ENCODE data around the gene INPP5A.

INPP5A gene

GRCh38 chr10:132779549-132780294, 242.1 kb downstream of the INPP5A start:
- H4K8ac ChIP-seq (ENCODE audit: low read depth, low read length) = no peak overlapping the region
- no peak for DNase-seq
- H3K27me3 ChIP-seq (ENCODE audit: insufficient read depth, low read length, poor library complexity) = peaks cover 23% of the 10 kb centered on the region
- H3K79me2 ChIP-seq (ENCODE audit: control insufficient read depth, insufficient read depth, low read length) = no peaks in the 10 kb centered on the region
- H3K56ac ChIP-seq (ENCODE audit: low read length) = no peak overlapping the region
- no peak overlapping the region for H3K4me3 ChIP-seq (ENCODE audit: low read length)
- H3K4me1 ChIP-seq (ENCODE audit: control insufficient read depth, low read depth, low read length) = no peaks in the 10 kb centered on the region
- no CpG with 5 or more reads among the region's 41 CpGs for WGBS (ENCODE audit: extremely low coverage, insufficient coverage, low lambda C conversion rate)
- no peak overlapping the region for H3K18ac ChIP-seq (ENCODE audit: low read length)
- H2BK5ac ChIP-seq (ENCODE audit: low read length) = no peak overlapping the region
- H3K4me2 ChIP-seq (ENCODE audit: low read length) = no peak overlapping the region
- no peak overlapping the region for H3K27ac ChIP-seq (ENCODE audit: low read depth, low read length)
- no peaks in the 10 kb centered on the region for H3K79me1 ChIP-seq (ENCODE audit: low read length)
- no peak overlapping the region for H4K5ac ChIP-seq (ENCODE audit: low read length)
- no peak overlapping the region for H2AK5ac ChIP-seq (ENCODE audit: low read length)
- no peak overlapping the region for H3K9ac ChIP-seq (ENCODE audit: low read length)
- H2BK15ac ChIP-seq (replicated peaks; ENCODE audit: low read depth) = no peak overlapping the region
- H3K23ac ChIP-seq (ENCODE audit: low read length) = no peak overlapping the region
- no peaks in the 10 kb centered on the region for H3K36me3 ChIP-seq (ENCODE audit: control insufficient read depth, insufficient read depth, low read length)
- no peak overlapping the region for H2BK120ac ChIP-seq (ENCODE audit: low read depth, low read length)
- no peak overlapping the region for H3K4ac ChIP-seq (ENCODE audit: low read depth, low read length)

GRCh38 chr10:132780356-132780755, 242.8 kb downstream of the INPP5A start:
- no peaks in the 10 kb centered on the region for H3K4me1 ChIP-seq (ENCODE audit: control insufficient read depth, low read depth, low read length)

GRCh38 chr10:132781556-132781955, 244.0 kb downstream of the INPP5A start:
- H3K79me1 ChIP-seq (ENCODE audit: low read length) = no peaks in the 10 kb centered on the region
- no peak overlapping the region for H4K5ac ChIP-seq (ENCODE audit: low read length)
- H3K27ac ChIP-seq (ENCODE audit: low read depth, low read length) = no peak overlapping the region
- no peak overlapping the region for H3K9ac ChIP-seq (ENCODE audit: low read length)
- H3K79me2 ChIP-seq (ENCODE audit: control insufficient read depth, insufficient read depth, low read length) = no peaks in the 10 kb centered on the region
- H3K18ac ChIP-seq (ENCODE audit: low read length) = no peak overlapping the region
- H2AK5ac ChIP-seq (ENCODE audit: low read length) = no peak overlapping the region
- no peaks in the 10 kb centered on the region for H3K4me1 ChIP-seq (ENCODE audit: control insufficient read depth, low read depth, low read length)
- DNase-seq = no peak
- H3K4me2 ChIP-seq (ENCODE audit: low read length) = no peak overlapping the region
- no CpG with 5 or more reads among the region's 20 CpGs for WGBS (ENCODE audit: extremely low coverage, insufficient coverage, low lambda C conversion rate)
- H2BK15ac ChIP-seq (replicated peaks; ENCODE audit: low read depth) = no peak overlapping the region
- no peaks in the 10 kb centered on the region for H3K36me3 ChIP-seq (ENCODE audit: control insufficient read depth, insufficient read depth, low read length)
- H3K4me3 ChIP-seq (ENCODE audit: low read length) = no peak overlapping the region
- H2BK120ac ChIP-seq (ENCODE audit: low read depth, low read length) = no peak overlapping the region
- peaks cover 34% of the 10 kb centered on the region for H3K27me3 ChIP-seq (ENCODE audit: insufficient read depth, low read length, poor library complexity)
- no peak overlapping the region for H3K23ac ChIP-seq (ENCODE audit: low read length)
- H4K8ac ChIP-seq (ENCODE audit: low read depth, low read length) = no peak overlapping the region
- H3K56ac ChIP-seq (ENCODE audit: low read length) = no peak overlapping the region
- no peak overlapping the region for H3K4ac ChIP-seq (ENCODE audit: low read depth, low read length)
- H2BK5ac ChIP-seq (ENCODE audit: low read length) = no peak overlapping the region

More at GRCh38 chr10:132780356-132780755, 242.8 kb downstream of the INPP5A start:
- Histone ChIP-seq H3K27ac (ENCODE audit: low read depth, low read length) (no peak overlapping the region), H3K23ac (ENCODE audit: low read length) (no peak overlapping the region), H3K4ac (ENCODE audit: low read depth, low read length) (no peak overlapping the region), H3K9ac (ENCODE audit: low read length) (no peak overlapping the region), H3K36me3 (ENCODE audit: control insufficient read depth, insufficient read depth, low read length) (no peaks in the 10 kb centered on the region), H3K79me2 (ENCODE audit: control insufficient read depth, insufficient read depth, low read length) (no peaks in the 10 kb centered on the region), H4K8ac (ENCODE audit: low read depth, low read length) (no peak overlapping the region), H2AK5ac (ENCODE audit: low read length) (no peak overlapping the region), H3K56ac (ENCODE audit: low read length) (no peak overlapping the region), H2BK15ac (replicated peaks; ENCODE audit: low read depth) (no peak overlapping the region), H3K18ac (ENCODE audit: low read length) (no peak overlapping the region), H3K27me3 (ENCODE audit: insufficient read depth, low read length, poor library complexity) (peaks cover 27% of the 10 kb centered on the region), H4K5ac (ENCODE audit: low read length) (no peak overlapping the region), H3K79me1 (ENCODE audit: low read length) (no peaks in the 10 kb centered on the region), H2BK120ac (ENCODE audit: low read depth, low read length) (no peak overlapping the region), H3K4me3 (ENCODE audit: low read length) (no peak overlapping the region), H2BK5ac (ENCODE audit: low read length) (no peak overlapping the region), H3K4me2 (ENCODE audit: low read length) (no peak overlapping the region)
- no CpG with 5 or more reads among the region's 12 CpGs for WGBS (ENCODE audit: extremely low coverage, insufficient coverage, low lambda C conversion rate)
- DNase-seq = no peak

- H3K18ac ChIP-seq (ENCODE audit: low read length) = no peak overlapping the region
- H3K56ac ChIP-seq (ENCODE audit: low read length) = no peak overlapping the region
- H2BK5ac ChIP-seq (ENCODE audit: low read length) = no peak overlapping the region
- H2AK5ac ChIP-seq (ENCODE audit: low read length) = no peak overlapping the region
- H2BK15ac ChIP-seq (replicated peaks; ENCODE audit: low read depth) = no peak overlapping the region
- no peak overlapping the region for H4K5ac ChIP-seq (ENCODE audit: low read length)
- H3K27ac ChIP-seq (ENCODE audit: low read depth, low read length) = no peak overlapping the region
- H3K4me3 ChIP-seq (ENCODE audit: low read length) = no peak overlapping the region
- H3K4me1 ChIP-seq (ENCODE audit: control insufficient read depth, low read depth, low read length) = no peaks in the 10 kb centered on the region
- H3K9ac ChIP-seq (ENCODE audit: low read length) = no peak overlapping the region
- no peaks in the 10 kb centered on the region for H3K79me2 ChIP-seq (ENCODE audit: control insufficient read depth, insufficient read depth, low read length)
- H3K27me3 ChIP-seq (ENCODE audit: insufficient read depth, low read length, poor library complexity) = peaks cover 49% of the 10 kb centered on the region
- H3K23ac ChIP-seq (ENCODE audit: low read length) = no peak overlapping the region
- no peak overlapping the region for H2BK120ac ChIP-seq (ENCODE audit: low read depth, low read length)
- H4K8ac ChIP-seq (ENCODE audit: low read depth, low read length) = no peak overlapping the region
- no peak overlapping the region for H3K4ac ChIP-seq (ENCODE audit: low read depth, low read length)
- no peak for DNase-seq
- WGBS (ENCODE audit: extremely low coverage, insufficient coverage, low lambda C conversion rate) = no CpG with 5 or more reads among the region's 30 CpGs
- H3K36me3 ChIP-seq (ENCODE audit: control insufficient read depth, insufficient read depth, low read length) = no peaks in the 10 kb centered on the region
- H3K4me2 ChIP-seq (ENCODE audit: low read length) = no peak overlapping the region
- no peaks in the 10 kb centered on the region for H3K79me1 ChIP-seq (ENCODE audit: low read length)
Measured at GRCh38 chr10:132783165-132783939, 245.8 kb downstream of the INPP5A start.

GRCh38 chr10:132783940-132784865, 246.6 kb downstream of the INPP5A start:
- Histone ChIP-seq H3K27ac (ENCODE audit: low read depth, low read length) (no peak overlapping the region), H3K18ac (ENCODE audit: low read length) (no peak overlapping the region), H3K79me1 (ENCODE audit: low read length) (no peaks in the 10 kb centered on the region), H2BK5ac (ENCODE audit: low read length) (no peak overlapping the region), H4K5ac (ENCODE audit: low read length) (no peak overlapping the region), H3K4ac (ENCODE audit: low read depth, low read length) (no peak overlapping the region), H3K4me1 (ENCODE audit: control insufficient read depth, low read depth, low read length) (no peaks in the 10 kb centered on the region), H3K27me3 (ENCODE audit: insufficient read depth, low read length, poor library complexity) (peaks cover 57% of the 10 kb centered on the region), H3K4me2 (ENCODE audit: low read length) (no peak overlapping the region), H3K4me3 (ENCODE audit: low read length) (no peak overlapping the region), H2BK15ac (replicated peaks; ENCODE audit: low read depth) (no peak overlapping the region), H2BK120ac (ENCODE audit: low read depth, low read length) (no peak overlapping the region), H3K56ac (ENCODE audit: low read length) (no peak overlapping the region), H2AK5ac (ENCODE audit: low read length) (no peak overlapping the region), H4K8ac (ENCODE audit: low read depth, low read length) (no peak overlapping the region), H3K79me2 (ENCODE audit: control insufficient read depth, insufficient read depth, low read length) (no peaks in the 10 kb centered on the region), H3K23ac (ENCODE audit: low read length) (no peak overlapping the region), H3K9ac (ENCODE audit: low read length) (no peak overlapping the region), H3K36me3 (ENCODE audit: control insufficient read depth, insufficient read depth, low read length) (no peaks in the 10 kb centered on the region)
- no peak for DNase-seq
- WGBS (ENCODE audit: extremely low coverage, insufficient coverage, low lambda C conversion rate) = no CpG with 5 or more reads among the region's 106 CpGs

All from mesendoderm (in vitro differentiated cells).